Karpas-422 (cell line): ENCODE measurements around the gene UBE3B. TPM values are rescaled to one million over a fixed set of nuclear protein-coding genes. Genes with fewer than 3 reads are reported as not detected.

Experiments
- DNase-seq: peaks from one replicate; pipeline ENCODE4 v3.0.0-alpha.2; 2015
- H2AFZ ChIP-seq: fragments of 200-600 bp; sonication (generic); 2 replicates; pipeline ENCODE4 v1.6.1; 2014; ENCODE audit warnings: antibody characterized with exemption, low read length, mixed read lengths
- H3K27ac ChIP-seq: fragments of 200-600 bp; sonication (generic); 2 replicates; pipeline ENCODE4 v1.5.1; 2014; ENCODE audit warnings: mild to moderate bottlenecking, low read length, moderate library complexity
- H3K27me3 ChIP-seq: fragments of 200-600 bp; sonication (generic); 2 replicates; pipeline ENCODE4 v1.6.1; 2014; ENCODE audit warnings: low read length, mixed read lengths
- H3K36me3 ChIP-seq: fragments of 200-600 bp; sonication (generic); 2 replicates; pipeline ENCODE4 v1.6.1; 2014; ENCODE audit warnings: low read length, mixed read lengths; ENCODE audit not compliant: insufficient read depth
- H3K4me1 ChIP-seq: fragments of 200-600 bp; sonication (generic); 2 replicates; pipeline ENCODE4 v1.6.1; 2014; ENCODE audit warnings: mild to moderate bottlenecking, low read length, mixed read lengths
- H3K4me2 ChIP-seq: fragments of 200-600 bp; sonication (generic); 2 replicates; pipeline ENCODE4 v1.6.1; 2014; ENCODE audit warnings: low read length, low read depth, mild to moderate bottlenecking; ENCODE audit not compliant: poor library complexity, severe bottlenecking
- H3K4me3 ChIP-seq: fragments of 200-600 bp; sonication (generic); 2 replicates; pipeline ENCODE4 v1.5.1; 2014; ENCODE audit warnings: mild to moderate bottlenecking, antibody characterized with exemption, low read length, mixed read lengths
- H3K79me2 ChIP-seq: fragments of 200-600 bp; sonication (generic); 2 replicates; pipeline ENCODE4 v1.6.1; 2014; ENCODE audit warnings: mild to moderate bottlenecking, low read length, mixed read lengths
- H3K9ac ChIP-seq: fragments of 200-600 bp; sonication (generic); 2 replicates; pipeline ENCODE4 v1.6.0; 2014; ENCODE audit warnings: low read length
- H3K9me2 ChIP-seq: fragments of 200-600 bp; sonication (generic), shearing (Covaris generic); replicated peaks from 2 replicates; pipeline ENCODE4 v1.6.0; 2014; ENCODE audit warnings: mild to moderate bottlenecking, low read length, moderate library complexity; ENCODE audit not compliant: insufficient read depth
- H3K9me3 ChIP-seq: fragments of 300-700, 200-600 bp; sonication (generic); 2 replicates; pipeline ENCODE4 v1.6.1; 2014; ENCODE audit warnings: low read length, mixed read lengths
- H4K20me1 ChIP-seq: fragments of 200-600 bp; sonication (generic); 2 replicates; pipeline ENCODE4 v1.6.1; 2014; ENCODE audit warnings: mild to moderate bottlenecking, antibody characterized with exemption, low read length, low read depth; ENCODE audit not compliant: insufficient read depth
- total RNA-seq: library from RNA; depleted of rRNA; stranded (reverse); fragments of >200 nt; shearing (Covaris generic); gene quantifications from 2 replicates; pipeline ENCODE4 v1.2.3, GENCODE V29; 2014; ENCODE audit warnings: low replicate concordance

The UBE3B gene
- total RNA-seq, 1 experiment from 2014 or later: 23.7 TPM

- Histone ChIP-seq H3K9me2 (no peaks in the 10 kb centered on the region), H3K4me1 (no peaks in the 10 kb centered on the region), H3K4me3 (no peak overlapping the region), H2AFZ (no peak overlapping the region), H3K27ac (no peak overlapping the region), H4K20me1 (no peaks in the 10 kb centered on the region), H3K4me2 (no peak overlapping the region), H3K79me2 (no peaks in the 10 kb centered on the region), H3K36me3 (no peaks in the 10 kb centered on the region), H3K9me3 (no peaks in the 10 kb centered on the region), H3K9ac (no peak overlapping the region), H3K27me3 (no peaks in the 10 kb centered on the region)
- no peak for DNase-seq
Observed at GRCh38 chr12:109542014-109542413, 64.6 kb downstream of the UBE3B start.

DNA sequence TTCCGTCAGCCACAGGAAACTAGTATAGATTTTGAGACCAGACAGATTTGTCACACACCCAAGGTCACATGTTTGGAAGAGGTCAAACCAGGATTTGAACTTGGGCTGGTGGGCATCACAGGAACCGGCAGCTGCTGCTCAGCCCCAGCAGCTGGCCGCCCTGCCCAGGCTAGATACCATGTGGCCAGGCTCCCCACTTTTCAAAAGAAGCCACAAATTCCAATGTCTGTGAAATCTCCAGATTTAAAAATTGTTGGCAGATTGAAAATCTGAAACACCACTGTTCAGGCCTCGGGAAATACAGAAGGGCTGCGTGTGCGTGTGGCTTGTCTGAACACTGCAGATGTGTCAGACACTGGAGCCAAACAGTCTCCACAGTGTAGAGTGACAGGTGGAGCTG lies 65.4 kb downstream of the UBE3B start:
- Histone ChIP-seq H3K9me2 (no peaks in the 10 kb centered on the region), H3K4me2 (no peak overlapping the region), H3K4me3 (no peak overlapping the region), H3K4me1 (no peaks in the 10 kb centered on the region), H4K20me1 (no peaks in the 10 kb centered on the region), H3K27ac (no peak overlapping the region), H3K9ac (no peak overlapping the region), H3K27me3 (no peaks in the 10 kb centered on the region), H2AFZ (no peak overlapping the region), H3K79me2 (no peaks in the 10 kb centered on the region), H3K36me3 (no peaks in the 10 kb centered on the region), H3K9me3 (no peaks in the 10 kb centered on the region)
- no peak for DNase-seq

DNA sequence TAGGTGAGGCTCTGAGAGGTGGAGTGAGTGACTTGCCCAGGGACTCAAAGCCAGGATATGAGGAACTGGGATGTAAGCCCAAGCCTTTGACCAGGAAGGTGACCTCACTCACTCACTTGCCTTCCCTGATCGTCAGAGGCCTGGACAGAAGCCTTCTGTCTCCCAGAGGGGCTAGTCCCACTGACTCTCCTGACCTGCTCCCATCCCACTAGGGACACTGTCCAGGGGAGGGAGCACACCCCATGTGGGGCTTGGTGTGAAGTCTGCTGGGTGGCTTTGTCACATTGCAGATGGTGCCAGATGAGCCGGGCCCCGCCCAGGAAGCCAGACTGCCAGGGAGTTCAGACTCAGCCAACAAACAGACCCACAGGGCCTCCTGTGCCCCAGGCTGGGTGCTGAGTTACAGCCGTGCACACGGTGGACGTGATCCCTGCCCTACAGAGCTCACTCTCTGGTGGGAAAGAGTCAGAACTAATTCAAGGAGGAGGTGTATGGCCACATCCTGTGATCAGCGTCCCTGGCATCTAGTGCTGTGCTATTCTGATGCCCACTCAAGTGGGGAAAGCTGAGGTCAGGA lies 67.6 kb downstream of the UBE3B start:
- Histone ChIP-seq H3K4me1 (no peaks in the 10 kb centered on the region), H3K9me2 (no peaks in the 10 kb centered on the region), H3K4me3 (no peak overlapping the region), H3K9me3 (no peaks in the 10 kb centered on the region), H3K27me3 (no peaks in the 10 kb centered on the region), H4K20me1 (no peaks in the 10 kb centered on the region), H3K79me2 (no peaks in the 10 kb centered on the region), H3K27ac (no peak overlapping the region), H3K4me2 (no peak overlapping the region), H2AFZ (no peak overlapping the region), H3K36me3 (no peaks in the 10 kb centered on the region), H3K9ac (no peak overlapping the region)
- DNase-seq: no peak

DNA sequence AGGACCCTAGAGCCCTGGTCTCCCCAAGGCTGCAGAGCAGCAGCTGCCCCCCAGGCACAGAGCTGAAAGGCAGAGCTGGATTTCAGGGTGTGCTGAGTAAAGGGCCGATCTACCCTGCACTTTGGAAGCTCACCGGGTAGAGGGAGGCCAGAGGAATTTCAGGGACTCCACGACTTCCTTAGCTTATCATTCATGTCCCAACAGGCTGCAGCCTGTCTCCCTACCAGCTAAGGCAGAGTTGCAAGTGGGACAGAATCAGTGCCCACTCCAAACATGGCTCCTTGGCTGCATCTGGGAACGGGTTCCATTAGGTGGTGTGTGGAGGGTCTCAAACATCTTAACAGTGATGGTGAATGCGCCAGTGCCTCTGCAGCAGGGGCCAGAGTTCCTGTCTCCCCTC lies 68.4 kb downstream of the UBE3B start:
- Histone ChIP-seq H4K20me1 (no peaks in the 10 kb centered on the region), H3K27me3 (no peaks in the 10 kb centered on the region), H3K9me2 (no peaks in the 10 kb centered on the region), H3K4me3 (no peak overlapping the region), H2AFZ (no peak overlapping the region), H3K79me2 (no peaks in the 10 kb centered on the region), H3K4me2 (no peak overlapping the region), H3K9ac (no peak overlapping the region), H3K9me3 (no peaks in the 10 kb centered on the region), H3K4me1 (no peaks in the 10 kb centered on the region), H3K27ac (no peak overlapping the region), H3K36me3 (no peaks in the 10 kb centered on the region)
- no peak for DNase-seq

GRCh38 chr12:109547286-109547685 lies 69.9 kb downstream of the UBE3B start:
- H3K36me3 ChIP-seq: no peaks in the 10 kb centered on the region
- no peak for DNase-seq
- no peak overlapping the region for H2AFZ ChIP-seq
- no peak overlapping the region for H3K27ac ChIP-seq
- no peak overlapping the region for H3K4me3 ChIP-seq
- H3K9me2 ChIP-seq: no peaks in the 10 kb centered on the region
- H3K9ac ChIP-seq: no peak overlapping the region
- no peaks in the 10 kb centered on the region for H3K4me1 ChIP-seq
- no peaks in the 10 kb centered on the region for H3K27me3 ChIP-seq
- H4K20me1 ChIP-seq: no peaks in the 10 kb centered on the region
- H3K79me2 ChIP-seq: no peaks in the 10 kb centered on the region
- H3K9me3 ChIP-seq: no peaks in the 10 kb centered on the region
- H3K4me2 ChIP-seq: no peak overlapping the region

DNA sequence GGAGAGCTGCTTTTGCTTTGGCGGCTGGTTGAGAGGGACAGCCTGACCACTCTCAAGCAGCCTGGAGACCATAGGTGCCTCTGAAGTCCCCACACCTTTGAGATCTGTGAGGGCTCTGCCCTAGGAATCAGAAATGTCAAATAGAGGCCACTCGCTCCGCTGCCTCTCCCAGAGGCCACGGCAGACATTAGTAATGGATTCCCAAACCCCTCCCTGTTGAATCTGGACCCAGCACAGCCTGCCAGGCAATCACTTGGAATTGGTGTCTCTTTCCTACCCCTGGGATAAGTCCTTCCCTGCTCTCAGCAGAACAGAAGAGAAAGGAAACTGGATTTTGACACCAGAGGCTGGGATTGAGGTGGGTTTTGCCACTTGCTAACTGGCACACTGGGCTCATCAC lies 70.8 kb downstream of the UBE3B start:
- H3K4me1 ChIP-seq: no peaks in the 10 kb centered on the region
- no peaks in the 10 kb centered on the region for H3K9me2 ChIP-seq
- H3K36me3 ChIP-seq: no peaks in the 10 kb centered on the region
- no peak overlapping the region for H3K4me3 ChIP-seq
- no peak overlapping the region for H3K27ac ChIP-seq
- no peaks in the 10 kb centered on the region for H3K27me3 ChIP-seq
- no peak overlapping the region for H3K4me2 ChIP-seq
- H3K9ac ChIP-seq: no peak overlapping the region
- H4K20me1 ChIP-seq: no peaks in the 10 kb centered on the region
- H2AFZ ChIP-seq: no peak overlapping the region
- H3K79me2 ChIP-seq: no peaks in the 10 kb centered on the region
- DNase-seq: no peak
- H3K9me3 ChIP-seq: no peaks in the 10 kb centered on the region

GRCh38 chr12:109549613-109550270 lies 72.3 kb downstream of the UBE3B start:
- no peaks in the 10 kb centered on the region for H3K9me2 ChIP-seq
- H2AFZ ChIP-seq: no peak overlapping the region
- no peaks in the 10 kb centered on the region for H3K27me3 ChIP-seq
- H3K4me3 ChIP-seq: no peak overlapping the region
- no peaks in the 10 kb centered on the region for H4K20me1 ChIP-seq
- H3K4me1 ChIP-seq: no peaks in the 10 kb centered on the region
- DNase-seq: no peak
- no peaks in the 10 kb centered on the region for H3K79me2 ChIP-seq
- no peaks in the 10 kb centered on the region for H3K9me3 ChIP-seq
- no peak overlapping the region for H3K27ac ChIP-seq
- H3K9ac ChIP-seq: no peak overlapping the region
- no peaks in the 10 kb centered on the region for H3K36me3 ChIP-seq
- no peak overlapping the region for H3K4me2 ChIP-seq

DNA sequence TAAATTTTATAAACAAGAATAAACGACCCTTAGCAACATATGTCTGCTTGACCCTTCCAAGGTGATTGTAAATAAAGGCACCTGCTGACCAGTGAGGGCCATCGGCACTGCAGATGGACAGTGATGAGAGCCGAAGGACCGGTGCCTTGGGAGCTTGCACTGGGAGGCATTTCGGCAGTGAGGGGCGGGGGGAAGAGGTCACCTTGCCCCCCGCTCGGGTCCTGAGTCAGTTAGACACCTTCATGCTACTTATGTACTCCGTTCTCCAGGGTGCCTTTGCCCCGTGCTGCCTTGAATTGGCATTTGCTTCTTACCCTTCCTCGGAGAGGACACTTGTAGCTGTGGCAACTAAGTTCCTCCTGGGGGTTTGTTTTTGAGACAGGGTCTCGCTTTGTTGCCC lies 72.8 kb downstream of the UBE3B start:
- no peaks in the 10 kb centered on the region for H3K9me2 ChIP-seq
- no peaks in the 10 kb centered on the region for H3K79me2 ChIP-seq
- H3K4me1 ChIP-seq: no peaks in the 10 kb centered on the region
- no peaks in the 10 kb centered on the region for H3K9me3 ChIP-seq
- H3K4me2 ChIP-seq: no peak overlapping the region
- no peaks in the 10 kb centered on the region for H3K27me3 ChIP-seq
- no peak for DNase-seq
- H4K20me1 ChIP-seq: no peaks in the 10 kb centered on the region
- H3K4me3 ChIP-seq: no peak overlapping the region
- H2AFZ ChIP-seq: no peak overlapping the region
- no peak overlapping the region for H3K27ac ChIP-seq
- no peaks in the 10 kb centered on the region for H3K36me3 ChIP-seq
- H3K9ac ChIP-seq: no peak overlapping the region
